ELR (cell line): Measurements from ENCODE around the gene DYNC1H1.

Experiments
- DNase-seq: peaks from one replicate; pipeline ENCODE4 v3.0.0-alpha.2; 2015; ENCODE audit warnings: low read depth

Gene DYNC1H1

GRCh38 chr14:102000902-102001301 is 36.5 kb downstream of the DYNC1H1 start:
- DNase-seq: no peak

GRCh38 chr14:102005336-102005735 is 41.0 kb downstream of the DYNC1H1 start:
- no peak for DNase-seq

GRCh38 chr14:102007916-102008418 is 43.6 kb downstream of the DYNC1H1 start:
- DNase-seq: no peak

GRCh38 chr14:102008891-102009290 is 44.5 kb downstream of the DYNC1H1 start:
- DNase-seq: no peak

DNA sequence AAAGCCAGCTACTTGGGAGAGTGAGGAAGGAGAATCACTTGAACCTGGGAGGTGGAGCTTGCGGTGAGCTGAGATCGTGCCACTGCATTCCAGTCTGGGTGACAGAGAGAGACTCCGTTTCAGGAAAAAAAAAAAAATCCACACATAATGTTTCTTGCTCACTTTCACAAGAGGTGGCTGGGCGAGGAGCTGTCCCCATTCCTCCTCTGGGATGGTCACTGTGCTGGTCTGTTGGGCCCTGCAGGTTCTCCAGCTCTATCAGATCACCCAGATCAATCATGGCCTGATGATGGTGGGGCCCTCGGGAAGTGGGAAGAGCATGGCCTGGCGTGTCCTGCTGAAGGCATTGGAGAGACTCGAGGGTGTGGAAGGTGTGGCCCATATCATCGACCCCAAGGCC is 47.3 kb downstream of the DYNC1H1 start:
- no peak for DNase-seq

GRCh38 chr14:102012336-102012735 is 48.0 kb downstream of the DYNC1H1 start:
- DNase-seq: no peak

DNA sequence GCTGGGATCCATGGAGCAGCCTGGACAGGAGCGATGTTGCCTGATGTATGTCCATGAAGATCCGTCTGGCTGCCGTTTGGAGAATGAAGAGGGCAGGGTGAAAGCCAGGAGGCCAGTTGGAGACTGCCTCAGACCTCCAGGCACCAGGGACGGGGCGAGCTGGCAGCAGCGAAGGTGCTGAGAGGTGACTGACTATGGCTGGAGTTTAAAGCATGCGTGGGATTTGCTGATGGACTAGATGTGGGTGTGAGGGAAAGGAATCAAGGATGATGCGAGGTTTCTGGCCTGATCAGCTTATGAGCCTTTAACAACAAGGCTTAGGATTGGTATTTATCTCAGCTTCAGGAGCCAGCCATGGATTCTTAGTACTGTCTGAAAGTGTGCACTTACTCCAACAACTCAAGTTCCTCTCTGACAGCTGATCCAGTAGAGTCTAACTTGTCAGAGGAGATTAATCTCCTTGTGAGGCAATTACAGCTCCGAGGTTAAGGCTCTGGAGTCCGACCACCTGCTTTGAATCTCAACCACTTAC is 49.4 kb downstream of the DYNC1H1 start:
- no peak for DNase-seq

DNA sequence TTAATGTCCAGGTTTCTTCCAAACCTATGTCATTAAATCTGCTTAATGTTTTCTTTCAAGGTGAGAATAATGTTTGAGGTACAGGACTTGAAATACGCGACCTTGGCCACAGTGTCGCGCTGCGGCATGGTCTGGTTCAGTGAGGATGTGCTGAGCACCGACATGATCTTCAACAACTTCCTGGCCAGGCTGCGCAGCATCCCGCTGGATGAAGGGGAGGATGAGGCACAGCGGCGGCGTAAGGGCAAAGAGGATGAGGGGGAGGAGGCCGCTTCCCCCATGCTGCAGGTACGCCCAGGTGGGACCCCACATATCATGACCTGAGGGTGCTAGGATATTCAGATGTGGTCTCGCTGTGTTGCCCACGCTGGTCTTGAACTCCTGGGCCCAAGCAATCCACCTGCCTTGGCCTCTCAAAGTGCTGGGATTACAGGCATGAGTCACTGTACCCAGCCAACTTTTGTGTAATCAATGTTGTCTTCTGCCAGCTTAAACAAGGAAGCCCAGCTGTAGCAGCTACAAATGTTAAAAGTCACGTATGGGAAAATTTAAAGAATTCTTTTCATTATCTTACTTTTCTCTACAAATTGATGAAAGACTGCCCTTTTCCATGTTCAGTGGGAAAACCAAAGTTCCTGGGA is 50.8 kb downstream of the DYNC1H1 start:
- DNase-seq: no peak

GRCh38 chr14:102015771-102016170 is 51.4 kb downstream of the DYNC1H1 start:
- DNase-seq: no peak

- no peak for DNase-seq
These were observed 52.2 kb downstream of the DYNC1H1 start for GRCh38 chr14:102016420-102017090.

DNA sequence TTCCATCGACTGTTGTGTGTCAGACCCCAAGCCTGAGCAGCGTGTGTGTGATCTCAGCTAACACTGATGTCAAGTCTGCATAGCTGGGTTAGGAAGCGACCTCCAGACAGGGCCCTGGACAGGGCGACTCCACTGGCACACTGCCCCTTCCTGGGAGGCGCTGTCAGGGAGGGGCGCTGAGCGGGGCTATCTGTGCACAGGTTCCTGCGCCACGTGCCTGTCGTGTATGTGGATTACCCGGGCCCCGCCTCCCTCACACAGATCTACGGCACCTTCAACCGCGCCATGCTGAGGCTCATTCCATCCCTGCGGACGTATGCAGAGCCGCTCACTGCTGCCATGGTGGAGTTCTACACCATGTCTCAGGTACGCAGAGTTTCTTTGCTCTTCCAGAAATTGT is 53.9 kb downstream of the DYNC1H1 start:
- no peak for DNase-seq

- no peak for DNase-seq
These were observed 54.7 kb downstream of the DYNC1H1 start for GRCh38 chr14:102019006-102019540.

DNA sequence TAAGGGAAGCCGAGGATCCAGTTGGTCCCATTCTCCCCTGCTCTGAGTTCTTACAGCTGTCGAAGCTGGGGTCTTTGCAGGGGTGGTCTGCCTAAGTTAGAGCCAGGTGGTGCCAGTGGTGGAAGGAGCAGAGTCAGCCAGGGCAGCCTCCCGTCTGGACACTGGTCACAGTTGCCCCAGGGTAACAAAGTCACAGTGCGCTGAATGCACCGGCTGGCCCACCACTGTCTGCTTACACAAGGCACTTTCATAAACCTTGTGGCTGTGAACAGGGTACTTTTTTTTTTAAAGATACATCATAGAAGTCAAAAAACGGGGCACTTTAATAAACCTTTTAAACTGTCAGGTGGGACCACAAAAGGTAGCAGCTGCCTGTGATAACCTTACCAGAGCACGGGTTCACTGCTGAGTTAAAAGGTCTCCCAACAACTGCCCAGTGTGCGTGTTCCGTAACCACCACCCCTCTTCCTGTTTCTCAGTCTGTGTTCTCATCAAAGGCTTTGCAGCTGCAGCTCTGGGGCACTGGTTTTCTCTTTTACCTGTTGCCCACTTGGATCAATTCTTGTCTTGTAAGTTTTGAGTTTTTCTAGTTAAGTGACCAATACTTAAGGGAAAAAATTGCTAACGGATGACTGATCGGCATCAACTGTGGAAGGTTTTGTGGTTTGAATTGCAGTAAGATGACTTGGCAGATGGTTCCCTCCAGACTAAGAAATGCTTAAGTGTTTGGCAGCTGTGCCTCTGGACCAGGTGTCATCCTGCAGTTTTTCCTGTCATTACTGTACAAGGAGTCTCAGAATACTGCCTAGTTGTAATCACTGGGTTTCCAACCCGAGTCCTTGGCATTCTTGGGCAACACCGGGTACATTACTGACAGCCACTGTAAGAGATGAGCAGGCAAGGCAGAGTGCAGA is 55.9 kb downstream of the DYNC1H1 start:
- peak; percentile 96 for DNase-seq

- no peak for DNase-seq
These were observed 62.6 kb downstream of the DYNC1H1 start for GRCh38 chr14:102026934-102027333.

DNA sequence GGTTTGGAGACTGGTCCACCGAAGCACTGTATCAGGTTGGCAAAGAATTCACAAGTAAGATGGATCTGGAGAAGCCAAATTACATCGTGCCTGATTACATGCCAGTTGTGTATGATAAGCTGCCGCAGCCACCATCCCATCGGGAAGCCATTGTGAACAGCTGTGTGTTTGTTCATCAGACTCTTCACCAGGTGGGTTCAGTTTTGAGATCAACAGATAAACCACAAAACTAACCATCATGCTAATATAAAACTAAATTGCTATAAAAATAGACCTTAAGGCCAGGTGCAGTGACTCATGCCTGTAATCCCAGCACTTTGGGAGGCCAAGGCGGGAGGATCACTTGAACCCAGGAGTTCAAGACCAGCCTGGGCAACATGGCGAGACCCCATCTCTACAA is 63.6 kb downstream of the DYNC1H1 start:
- no peak for DNase-seq

DNA sequence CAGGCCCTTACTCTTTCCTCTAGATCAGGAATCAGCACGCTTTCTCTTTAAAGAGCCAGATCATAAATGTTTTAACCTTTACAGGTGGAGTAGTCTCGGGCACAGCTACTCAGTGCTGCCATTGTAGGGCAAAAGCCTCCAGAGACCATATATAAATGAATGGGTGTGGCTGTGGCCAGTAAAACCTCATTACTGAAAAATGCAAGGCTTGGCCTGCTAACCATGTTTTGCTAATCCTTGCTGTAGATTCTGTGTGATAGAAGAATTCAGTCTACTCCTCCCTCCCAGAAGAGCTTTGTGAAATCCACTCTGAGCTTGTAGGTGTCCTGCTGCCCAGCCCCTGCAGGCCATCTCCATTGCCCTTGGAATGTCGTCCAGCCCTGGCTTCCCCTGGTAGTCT is 64.4 kb downstream of the DYNC1H1 start:
- DNase-seq: peak; percentile 83

DNA sequence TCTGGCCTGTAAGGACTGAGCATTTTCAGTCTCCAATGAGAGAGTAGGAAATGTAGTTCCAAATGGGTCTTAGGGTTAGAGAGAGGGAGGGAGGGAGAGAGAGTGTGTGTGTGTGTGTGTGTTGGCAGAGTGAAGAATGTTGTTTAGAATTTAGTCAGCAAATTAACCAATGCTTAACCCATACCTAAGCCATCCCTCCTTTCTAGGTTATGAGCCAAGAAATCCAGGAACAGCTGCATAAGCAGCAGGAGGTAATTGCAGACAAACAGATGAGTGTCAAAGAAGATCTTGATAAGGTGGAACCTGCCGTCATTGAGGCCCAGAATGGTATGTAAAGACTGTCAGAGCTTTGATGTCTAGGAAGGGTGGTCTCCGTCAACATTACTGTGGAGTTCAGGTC is 65.6 kb downstream of the DYNC1H1 start:
- no peak for DNase-seq

DNA sequence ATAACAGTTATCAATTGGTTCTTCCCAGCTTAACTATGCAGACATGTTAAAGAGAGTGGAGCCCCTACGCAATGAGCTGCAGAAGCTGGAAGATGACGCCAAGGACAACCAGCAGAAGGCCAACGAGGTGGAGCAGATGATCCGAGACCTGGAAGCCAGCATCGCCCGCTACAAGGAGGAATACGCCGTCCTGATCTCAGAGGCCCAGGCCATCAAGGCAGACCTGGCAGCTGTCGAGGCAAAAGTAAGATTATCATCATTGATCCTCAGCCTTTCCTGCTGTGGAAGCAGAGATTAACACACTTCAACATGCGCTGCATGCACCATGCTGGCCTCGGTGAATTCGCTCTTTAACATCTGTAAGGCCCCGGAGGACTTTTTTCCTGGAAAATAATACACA is 68.9 kb downstream of the DYNC1H1 start:
- no peak for DNase-seq

DNA sequence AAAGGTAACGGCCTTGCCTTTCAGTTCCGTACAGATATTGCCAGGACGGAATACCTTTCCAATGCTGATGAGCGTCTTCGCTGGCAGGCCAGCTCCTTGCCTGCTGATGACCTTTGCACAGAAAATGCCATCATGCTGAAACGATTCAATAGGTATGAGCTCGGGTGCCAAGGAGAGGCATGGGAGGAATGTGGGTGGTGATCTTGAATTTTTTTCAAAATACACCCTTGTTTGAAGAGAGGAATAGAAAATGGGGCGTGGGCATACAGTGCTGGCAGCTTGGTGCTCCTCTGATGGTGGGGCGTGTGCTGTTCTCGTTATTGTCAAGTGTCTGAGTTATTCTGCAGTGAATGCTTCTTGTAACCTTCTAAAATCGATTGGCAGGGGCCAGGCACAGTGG is 69.9 kb downstream of the DYNC1H1 start:
- DNase-seq: no peak

GRCh38 chr14:102035914-102036313 is 71.5 kb downstream of the DYNC1H1 start:
- DNase-seq: no peak

DNA sequence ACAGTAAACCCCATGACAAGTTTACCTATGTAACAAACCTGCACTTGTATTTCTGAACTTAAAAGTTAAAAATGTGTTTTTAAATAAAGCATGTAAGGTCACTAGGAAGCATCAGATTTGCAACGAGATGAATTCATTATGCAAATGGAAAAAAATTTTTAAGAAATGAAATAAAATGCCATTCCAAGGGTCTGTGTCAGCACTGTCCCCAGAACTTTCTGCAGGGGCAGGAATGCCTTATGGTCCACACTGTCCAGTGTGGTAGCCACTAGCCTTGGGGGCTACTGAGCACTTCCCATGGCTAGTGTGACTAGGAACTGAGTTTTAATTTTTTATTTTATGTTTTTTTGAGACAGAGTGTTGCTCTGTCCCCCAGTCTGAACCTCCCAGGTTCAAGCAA is 73.3 kb downstream of the DYNC1H1 start:
- DNase-seq: no peak

GRCh38 chr14:102039157-102039556 is 74.8 kb downstream of the DYNC1H1 start:
- DNase-seq: no peak
